HEK293 (cell line): ENCODE results near the gene ACSL5.
"Not testable (repeated sequence)": the region's sequence is repeated elsewhere in the genome, so short reads cannot be mapped to it uniquely, and the experiment has no call there.

ENCODE experiments used
- CTCF ChIA-PET: fragments of 350-600 bp; formaldehyde crosslinking; extraction: SDS; loops from one replicate; lab custom pipeline; 2021; ENCODE audit warnings: antibody characterized with exemption; lab: Yijun Ruan, JAX
- POLR2A ChIA-PET: fragments of 300-600 bp; formaldehyde crosslinking; extraction: SDS; loops from one replicate; lab custom pipeline; 2020; ENCODE audit warnings: antibody characterized with exemption, inconsistent platforms; lab: Yijun Ruan, JAX
- H3K27ac ChIP-seq: fragments of 200-500 bp; sonication (Bioruptor generic); 2 replicates; pipeline ENCODE4 v1.5.1; 2014; ENCODE audit warnings: low read depth, low read length, control low read depth, inconsistent platforms; ENCODE audit errors: extremely low read depth
- H3K36me3 ChIP-seq, 2 experiments: fragments of 200-500 bp in 1 of 2; sonication (Bioruptor generic) in 1 of 2; 1 replicate in 1 of 2; 2 replicates in 1 of 2; pipeline ENCODE4 v1.5.1; 2014 to 2017; ENCODE audit warnings: inconsistent platforms in 2 of 2, low read length in 2 of 2; ENCODE audit not compliant: control insufficient read depth in 2 of 2, insufficient read depth in 1 of 2
- H3K4me1 ChIP-seq: fragments of 200-500 bp; sonication (Bioruptor generic); 2 replicates; pipeline ENCODE4 v1.5.1; 2014; ENCODE audit warnings: mild to moderate bottlenecking, low read length, inconsistent platforms; ENCODE audit not compliant: control insufficient read depth, insufficient read depth
- H3K4me3 ChIP-seq: 2 replicates; pipeline ENCODE4 v1.5.1; 2011; ENCODE audit warnings: low read depth, mild to moderate bottlenecking, control low read depth, low read length, moderate library complexity
- H3K9me3 ChIP-seq: fragments of 200-500 bp; sonication (Bioruptor generic); 2 replicates; pipeline ENCODE4 v1.5.1; 2014; ENCODE audit warnings: low read depth, low read length, inconsistent platforms; ENCODE audit not compliant: control insufficient read depth, insufficient read depth
- KLF16 ChIP-seq: fragments of 450-650 bp; formaldehyde crosslinking; IDR thresholded peaks from 2 replicates; pipeline ENCODE4 v1.5.1; 2017; ENCODE audit warnings: missing biosample characterization, missing genetic modification characterization
- KLF9 ChIP-seq: fragments of 450-650 bp; formaldehyde crosslinking; IDR thresholded peaks from 2 replicates; pipeline ENCODE4 v1.5.1; 2016; ENCODE audit warnings: missing biosample characterization, missing genetic modification characterization, low read depth
- PRDM1 ChIP-seq: fragments of 450-650 bp; formaldehyde crosslinking; IDR thresholded peaks from 2 replicates; pipeline ENCODE4; 2016; ENCODE audit warnings: missing biosample characterization, missing genetic modification characterization
- SP3 ChIP-seq: fragments of 450-650 bp; formaldehyde crosslinking; IDR thresholded peaks from 2 replicates; pipeline ENCODE4 v1.5.1; 2016; ENCODE audit warnings: missing biosample characterization, missing genetic modification characterization
- TRIM28 ChIP-seq: IDR thresholded peaks from 2 replicates; pipeline ENCODE4 v1.6.1; 2011; ENCODE audit warnings: low read length, control low read depth, borderline replicate concordance
- ZNF266 ChIP-seq: fragments of 450-650 bp; formaldehyde crosslinking; IDR thresholded peaks from 2 replicates; pipeline ENCODE4 v1.5.1; 2016; ENCODE audit warnings: missing biosample characterization, missing genetic modification characterization, low read depth
- ZNF37A ChIP-seq: fragments of 450-650 bp; IDR thresholded peaks from 2 replicates; pipeline ENCODE4 v1.5.1; 2018; ENCODE audit warnings: missing biosample characterization, missing genetic modification characterization
- ZNF426 ChIP-seq: fragments of 450-650 bp; formaldehyde crosslinking; IDR thresholded peaks from 2 replicates; pipeline ENCODE4 v1.5.1; 2017; ENCODE audit warnings: missing biosample characterization, missing genetic modification characterization, mild to moderate bottlenecking, inconsistent platforms, moderate library complexity
- ZNF561 ChIP-seq: fragments of 450-650 bp; IDR thresholded peaks from 2 replicates; pipeline ENCODE4 v1.5.1; 2018; ENCODE audit warnings: missing biosample characterization, missing genetic modification characterization, borderline replicate concordance
- ZNF571 ChIP-seq: fragments of 450-650 bp; formaldehyde crosslinking; IDR thresholded peaks from 2 replicates; pipeline ENCODE4 v1.5.0; 2017; ENCODE audit warnings: missing biosample characterization, missing genetic modification characterization
- ZNF664 ChIP-seq: fragments of 450-650 bp; formaldehyde crosslinking; IDR thresholded peaks from 2 replicates; pipeline ENCODE4 v1.5.1; 2016; ENCODE audit warnings: missing biosample characterization, missing genetic modification characterization
- ZNF701 ChIP-seq: fragments of 450-650 bp; formaldehyde crosslinking; IDR thresholded peaks from 2 replicates; pipeline ENCODE4 v1.5.1; 2016; ENCODE audit warnings: missing biosample characterization, missing genetic modification characterization
- ZNF791 ChIP-seq: fragments of 450-650 bp; formaldehyde crosslinking; IDR thresholded peaks from 2 replicates; pipeline ENCODE4 v1.5.1; 2016; ENCODE audit warnings: missing biosample characterization, missing genetic modification characterization
- ZSCAN23 ChIP-seq: fragments of 450-650 bp; formaldehyde crosslinking; IDR thresholded peaks from 2 replicates; pipeline ENCODE4 v1.5.1; 2016; ENCODE audit warnings: missing biosample characterization, missing genetic modification characterization
- TF ChIP-seq, protein P1 (sequence below): fragments of 450-650 bp; formaldehyde crosslinking; IDR thresholded peaks from 2 replicates; pipeline ENCODE4 v1.5.1; 2017; ENCODE audit warnings: missing biosample characterization, missing genetic modification characterization
- TF ChIP-seq, protein P2 (sequence below): fragments of 450-650 bp; formaldehyde crosslinking; IDR thresholded peaks from 2 replicates; pipeline ENCODE4 v1.5.1; 2016; ENCODE audit warnings: missing biosample characterization, missing genetic modification characterization
- TF ChIP-seq, protein P3 (sequence below): fragments of 450-650 bp; formaldehyde crosslinking; IDR thresholded peaks from 2 replicates; pipeline ENCODE4 v1.5.1; 2016; ENCODE audit warnings: missing biosample characterization, missing genetic modification characterization

ACSL5 gene

DNA sequence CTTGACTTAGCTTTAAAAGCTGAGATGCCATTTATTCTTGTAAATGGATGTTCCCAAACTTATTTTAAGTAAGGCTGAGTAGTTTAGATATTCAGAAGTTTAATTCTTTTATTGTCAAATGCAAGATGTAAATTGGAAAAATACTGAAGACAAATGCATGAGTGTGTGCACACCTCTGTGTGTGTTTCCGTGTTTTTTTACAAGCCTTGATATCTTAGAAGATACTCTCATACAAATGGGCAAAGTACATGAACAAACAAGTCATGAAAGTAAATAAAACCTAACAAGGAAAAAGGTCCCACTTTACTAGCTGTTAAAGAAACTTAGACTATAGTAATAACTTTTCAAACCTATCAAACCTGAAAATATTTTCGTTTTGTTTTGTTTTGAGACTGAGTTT lies 29.0 kb downstream of the ACSL5 start:
- CTCF ChIA-PET = interaction anchor here (0.8 kb wide), 1 partner anchor 262 kb away, joined by 3 read pairs; no protein-coding TSS in a partner anchor
- H3K4me3 ChIP-seq = no peak overlapping the region
- POLR2A ChIA-PET = no interaction called here
- H3K9me3 ChIP-seq = no peaks in the 10 kb centered on the region
- TF ChIP-seq KLF9 = no peak
- no peak for TF ChIP-seq TRIM28
- no peak for TF ChIP-seq ZNF664 (tag by site-specific recombination)
- TF ChIP-seq ZNF37A (tag by site-specific recombination) = no peak
- no peak for TF ChIP-seq ZNF561 (tag by site-specific recombination)
- no peak for TF ChIP-seq ZNF791
- TF ChIP-seq ZNF266 (tag by site-specific recombination) = no peak
- TF ChIP-seq, all 188 proteins: peak for 0
- Histone ChIP-seq H3K4me1 (no peaks in the 10 kb centered on the region), H3K27ac (no peak overlapping the region), H3K36me3 (no peaks in the 10 kb centered on the region)

DNA sequence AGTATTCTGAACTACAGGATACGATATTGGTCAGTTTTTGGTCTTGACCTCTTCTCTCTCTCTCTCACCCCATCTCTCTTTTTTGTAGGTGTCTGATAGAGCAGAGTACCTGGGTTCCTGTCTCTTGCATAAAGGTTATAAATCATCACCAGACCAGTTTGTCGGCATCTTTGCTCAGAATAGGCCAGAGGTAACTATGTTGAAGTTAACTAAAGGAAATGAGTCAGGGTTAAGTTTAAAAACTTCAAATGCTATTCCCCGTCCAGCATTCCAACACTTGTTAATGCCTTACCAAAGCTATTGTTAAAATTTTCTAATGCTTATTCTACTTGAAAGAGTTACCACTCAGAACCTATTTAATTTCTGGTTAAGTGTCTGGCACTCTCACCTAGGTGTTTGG lies 30.7 kb downstream of the ACSL5 start:
- CTCF ChIA-PET = interaction anchor here (0.6 kb wide), 1 partner anchor 1116 kb away, joined by 3 read pairs; no protein-coding TSS in a partner anchor
- POLR2A ChIA-PET = no interaction called here

DNA sequence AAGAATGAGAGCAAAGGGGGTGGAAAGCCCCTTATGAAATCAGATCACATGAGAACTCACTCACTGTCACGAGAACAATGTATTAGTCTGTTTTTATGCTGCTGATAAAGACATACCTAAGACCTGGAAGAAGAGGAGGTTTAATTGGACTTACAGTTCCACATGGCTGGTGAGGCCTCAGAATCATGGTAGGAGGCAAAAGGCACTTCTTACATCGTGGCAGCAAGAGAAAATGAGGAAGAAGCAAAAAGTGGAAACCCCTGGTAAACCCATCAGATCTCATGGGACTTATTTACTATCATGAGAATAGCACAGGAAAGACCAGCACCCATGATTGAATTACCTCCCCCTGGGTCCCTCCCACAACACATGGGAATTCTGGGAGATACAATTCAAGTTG lies 32.9 kb downstream of the ACSL5 start:
- H3K4me1 ChIP-seq, H3K4me3 ChIP-seq, CTCF ChIA-PET, POLR2A ChIA-PET, H3K36me3 ChIP-seq, H3K27ac ChIP-seq, H3K9me3 ChIP-seq: not testable (repeated sequence)

More for the DNA sequence above, 30.7 kb downstream of the ACSL5 start:
- no peaks in the 10 kb centered on the region for H3K4me1 ChIP-seq
- H3K36me3 ChIP-seq = no peaks in the 10 kb centered on the region
- no peak for TF ChIP-seq KLF16 (tag by site-specific recombination)
- TF ChIP-seq ZNF426 (tag by site-specific recombination) = no peak
- TF ChIP-seq, protein P1, sequence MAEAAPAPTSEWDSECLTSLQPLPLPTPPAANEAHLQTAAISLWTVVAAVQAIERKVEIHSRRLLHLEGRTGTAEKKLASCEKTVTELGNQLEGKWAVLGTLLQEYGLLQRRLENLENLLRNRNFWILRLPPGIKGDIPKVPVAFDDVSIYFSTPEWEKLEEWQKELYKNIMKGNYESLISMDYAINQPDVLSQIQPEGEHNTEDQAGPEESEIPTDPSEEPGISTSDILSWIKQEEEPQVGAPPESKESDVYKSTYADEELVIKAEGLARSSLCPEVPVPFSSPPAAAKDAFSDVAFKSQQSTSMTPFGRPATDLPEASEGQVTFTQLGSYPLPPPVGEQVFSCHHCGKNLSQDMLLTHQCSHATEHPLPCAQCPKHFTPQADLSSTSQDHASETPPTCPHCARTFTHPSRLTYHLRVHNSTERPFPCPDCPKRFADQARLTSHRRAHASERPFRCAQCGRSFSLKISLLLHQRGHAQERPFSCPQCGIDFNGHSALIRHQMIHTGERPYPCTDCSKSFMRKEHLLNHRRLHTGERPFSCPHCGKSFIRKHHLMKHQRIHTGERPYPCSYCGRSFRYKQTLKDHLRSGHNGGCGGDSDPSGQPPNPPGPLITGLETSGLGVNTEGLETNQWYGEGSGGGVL (tag by site-specific recombination) = no peak
- TF ChIP-seq SP3 = no peak
- TF ChIP-seq ZNF571 (tag by site-specific recombination) = no peak
- TF ChIP-seq, protein P2, sequence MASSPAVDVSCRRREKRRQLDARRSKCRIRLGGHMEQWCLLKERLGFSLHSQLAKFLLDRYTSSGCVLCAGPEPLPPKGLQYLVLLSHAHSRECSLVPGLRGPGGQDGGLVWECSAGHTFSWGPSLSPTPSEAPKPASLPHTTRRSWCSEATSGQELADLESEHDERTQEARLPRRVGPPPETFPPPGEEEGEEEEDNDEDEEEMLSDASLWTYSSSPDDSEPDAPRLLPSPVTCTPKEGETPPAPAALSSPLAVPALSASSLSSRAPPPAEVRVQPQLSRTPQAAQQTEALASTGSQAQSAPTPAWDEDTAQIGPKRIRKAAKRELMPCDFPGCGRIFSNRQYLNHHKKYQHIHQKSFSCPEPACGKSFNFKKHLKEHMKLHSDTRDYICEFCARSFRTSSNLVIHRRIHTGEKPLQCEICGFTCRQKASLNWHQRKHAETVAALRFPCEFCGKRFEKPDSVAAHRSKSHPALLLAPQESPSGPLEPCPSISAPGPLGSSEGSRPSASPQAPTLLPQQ (tag by site-specific recombination) = no peak
- TF ChIP-seq ZNF701 (tag by site-specific recombination) = no peak
- no peak for TF ChIP-seq ZSCAN23 (tag by site-specific recombination)
- TF ChIP-seq, protein P3, sequence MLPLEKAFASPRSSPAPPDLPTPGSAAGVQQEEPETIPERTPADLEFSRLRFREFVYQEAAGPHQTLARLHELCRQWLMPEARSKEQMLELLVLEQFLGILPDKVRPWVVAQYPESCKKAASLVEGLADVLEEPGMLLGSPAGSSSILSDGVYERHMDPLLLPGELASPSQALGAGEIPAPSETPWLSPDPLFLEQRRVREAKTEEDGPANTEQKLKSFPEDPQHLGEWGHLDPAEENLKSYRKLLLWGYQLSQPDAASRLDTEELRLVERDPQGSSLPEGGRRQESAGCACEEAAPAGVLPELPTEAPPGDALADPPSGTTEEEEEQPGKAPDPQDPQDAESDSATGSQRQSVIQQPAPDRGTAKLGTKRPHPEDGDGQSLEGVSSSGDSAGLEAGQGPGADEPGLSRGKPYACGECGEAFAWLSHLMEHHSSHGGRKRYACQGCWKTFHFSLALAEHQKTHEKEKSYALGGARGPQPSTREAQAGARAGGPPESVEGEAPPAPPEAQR (tag by site-specific recombination) = no peak
- no peak for TF ChIP-seq PRDM1 (tag by site-specific recombination)
- no peak overlapping the region for H3K4me3 ChIP-seq
- H3K9me3 ChIP-seq = no peaks in the 10 kb centered on the region
- H3K27ac ChIP-seq = no peak overlapping the region
